HCT116 (cell line): ENCODE results near the gene TTYH2.

Source experiments
- ELF1 ChIP-seq: IDR thresholded peaks from 2 replicates; pipeline ENCODE4 v1.6.1; 2012; ENCODE audit warnings: low read depth, borderline replicate concordance
- EZH2 ChIP-seq: fragments of 200-600 bp; sonication (generic); IDR thresholded peaks from 2 replicates; pipeline ENCODE4 v1.6.1; 2017; ENCODE audit warnings: antibody characterized with exemption, mixed run types
- EZH2phosphoT487 ChIP-seq: fragments of 200-600 bp; IDR thresholded peaks from 2 replicates; pipeline ENCODE4 v1.6.1; 2018; ENCODE audit warnings: antibody characterized with exemption, borderline replicate concordance
- RAD21 ChIP-seq: IDR thresholded peaks from 2 replicates; pipeline ENCODE4 v1.6.1; 2012; ENCODE audit warnings: low read depth, mild to moderate bottlenecking
- YY1 ChIP-seq: IDR thresholded peaks from 2 replicates; pipeline ENCODE4 v1.6.1; 2011; ENCODE audit warnings: low read length, low read depth, moderate library complexity, mild to moderate bottlenecking; ENCODE audit not compliant: insufficient replicate concordance; ENCODE audit errors: extremely low read depth

DNA sequence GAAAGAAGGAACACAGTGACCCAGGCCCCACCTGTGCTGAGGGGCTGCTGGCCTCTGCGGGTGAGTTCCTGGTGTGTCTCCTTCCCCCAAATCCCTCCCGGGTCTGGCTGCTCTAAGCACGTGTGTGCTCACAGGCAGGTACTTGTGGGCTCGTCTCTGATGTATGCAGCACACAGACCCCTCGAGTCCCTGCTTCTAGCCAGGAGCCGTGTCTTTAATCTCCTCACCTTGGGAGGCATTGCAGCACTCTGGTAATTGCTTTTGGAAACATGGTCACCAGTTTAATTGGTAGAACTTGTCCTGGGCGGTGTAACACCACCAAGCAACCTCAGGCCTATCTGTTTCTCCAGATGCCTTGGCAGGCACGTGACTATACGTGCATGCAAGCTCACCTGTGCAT lies 18.7 kb upstream of the TTYH2 start:
- TF ChIP-seq ELF1 (no peak), RAD21 (no peak), EZH2 (no peak), YY1 (no peak), EZH2phosphoT487 (no peak)
